ENCODE results near the gene COL13A1.

- TF ChIP-seq SIN3A (IDR thresholded peaks at IDR 0.05; ENCODE audit: borderline replicate concordance, low read depth, low read length) (no peak), CTCF (IDR thresholded peaks at IDR 0.05) (no peak), RAD21 (IDR thresholded peaks at IDR 0.05; ENCODE audit: low read length) (no peak), MXI1 (IDR thresholded peaks at IDR 0.05; ENCODE audit: low read depth, low read length) (no peak), EZH2phosphoT487 (IDR thresholded peaks at IDR 0.05; ENCODE audit: borderline replicate concordance, low read depth) (no peak), MAX (IDR thresholded peaks at IDR 0.05; ENCODE audit: low read depth) (no peak), USF1 (IDR thresholded peaks at IDR 0.05; ENCODE audit: borderline replicate concordance, low read depth) (no peak), USF2 (IDR thresholded peaks at IDR 0.05; ENCODE audit: borderline replicate concordance, low read depth, low read length) (no peak), MEF2A (IDR thresholded peaks at IDR 0.05; ENCODE audit: borderline replicate concordance, low read depth) (no peak), JUND (IDR thresholded peaks at IDR 0.05) (no peak)
Measured at GRCh38 chr10:69819716-69820506, 18.2 kb downstream of the COL13A1 start.

Data from SK-N-SH (cell line).